Left kidney (tissue), 2 donors: ENCODE measurements around the gene SLC9A9. TPM values are rescaled to one million over a fixed set of nuclear protein-coding genes. Genes with fewer than 3 reads are reported as not detected.

Experiments used
- DNase-seq: peaks from one replicate; pipeline ENCODE4 v3.0.0-alpha.2; 2013
- polyA plus RNA-seq: library from polyadenylated mRNA; unstranded; fragments of 120-200 nt; gene quantifications from one replicate; pipeline ENCODE4 v1.2.1, GENCODE V29; 2013; ENCODE audit not compliant: insufficient read length

SLC9A9 gene
- polyA plus RNA-seq, 1 donor = 5.9 TPM

DNA sequence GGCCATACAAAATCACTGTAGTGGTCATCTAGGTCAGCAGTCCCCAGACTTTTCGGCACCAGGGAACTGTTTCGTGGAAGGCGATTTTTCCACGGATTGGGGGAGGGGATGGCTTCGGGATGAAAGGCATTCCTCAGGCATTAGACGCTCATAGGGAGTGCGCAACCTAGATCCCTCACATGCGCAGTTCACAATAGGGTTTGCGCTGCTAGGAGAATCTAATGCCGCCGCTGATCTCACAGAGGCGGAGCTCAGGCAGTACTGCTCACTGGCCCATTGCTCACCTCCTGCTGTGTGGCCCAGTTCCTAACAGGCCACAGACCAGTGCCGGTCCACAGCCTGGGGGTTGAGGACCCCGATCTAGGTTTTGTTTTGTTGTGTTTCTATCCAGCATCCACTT, 200.1 kb downstream of the SLC9A9 start:
- DNase-seq = no peak

DNA sequence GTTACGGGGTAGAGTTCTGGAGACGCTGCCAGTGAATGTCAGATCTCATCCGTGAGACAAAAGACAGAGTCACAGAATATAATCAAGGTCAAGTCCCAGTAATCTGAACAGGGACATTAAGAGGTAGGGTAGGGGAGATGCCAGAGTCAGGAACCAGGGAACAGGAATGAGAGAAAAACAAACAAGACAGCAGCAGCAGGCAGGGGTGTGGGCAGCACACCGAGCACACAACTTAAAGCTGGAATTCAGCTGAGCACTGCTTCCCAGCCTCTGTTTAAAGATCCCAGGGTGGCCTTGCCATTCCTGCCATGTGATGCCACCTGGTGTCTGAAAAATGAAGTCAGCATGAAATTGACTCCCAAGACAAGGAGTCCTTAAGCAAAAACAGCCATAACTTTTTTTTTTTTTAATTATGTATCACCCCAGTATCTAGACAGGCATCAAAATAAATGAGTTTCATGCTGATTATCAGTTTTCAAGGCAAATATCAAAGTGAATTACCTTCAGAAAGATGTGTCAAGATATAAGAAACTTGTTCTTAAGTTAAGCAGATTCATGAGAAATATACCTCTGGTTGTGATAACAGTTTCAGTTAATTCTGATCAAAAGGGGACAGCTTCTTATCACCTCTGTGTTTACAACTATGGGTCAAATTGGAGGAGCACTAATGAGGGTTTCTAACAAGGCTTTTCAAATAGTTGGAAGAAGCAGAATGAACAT, 203.7 kb downstream of the SLC9A9 start:
- DNase-seq = peak; percentile 78

DNA sequence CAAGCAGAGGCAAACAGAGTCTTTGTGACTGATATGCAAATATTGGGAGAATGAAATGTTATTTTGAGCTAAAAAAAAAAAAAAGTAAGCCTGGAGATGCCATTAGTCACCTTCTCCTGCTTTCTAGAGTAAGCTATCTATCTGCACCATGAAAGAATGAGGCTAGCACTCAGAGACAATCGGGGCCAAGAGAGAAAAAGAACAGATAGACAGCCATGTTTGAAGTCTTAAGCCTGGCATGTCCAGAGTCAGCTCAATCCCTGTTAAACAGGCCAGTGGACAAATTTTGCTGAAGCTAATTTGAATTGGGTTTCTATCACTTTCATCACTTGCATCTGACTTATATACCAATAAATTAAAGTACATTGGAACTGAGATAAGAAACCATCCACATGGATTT, 204.4 kb downstream of the SLC9A9 start:
- DNase-seq = no peak

DNA sequence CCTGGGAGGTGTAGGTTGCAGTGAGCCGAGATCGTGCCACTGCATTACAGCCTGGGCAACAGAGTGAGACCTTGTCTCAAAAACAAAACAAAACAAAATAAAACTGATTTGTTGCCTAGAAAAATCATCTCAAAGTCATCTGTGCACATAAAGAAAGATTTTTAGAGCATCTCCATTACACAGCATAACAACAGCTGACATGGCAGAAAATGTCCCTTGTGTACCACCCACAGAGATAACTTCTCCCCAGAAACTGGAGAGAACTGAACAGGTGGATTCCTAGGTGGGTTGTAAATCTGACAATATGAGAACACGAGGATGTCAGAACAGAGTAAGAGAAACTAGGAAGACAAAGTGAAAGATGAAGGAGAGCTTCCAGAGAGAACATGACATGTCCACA, 207.5 kb downstream of the SLC9A9 start:
- DNase-seq = no peak

DNA sequence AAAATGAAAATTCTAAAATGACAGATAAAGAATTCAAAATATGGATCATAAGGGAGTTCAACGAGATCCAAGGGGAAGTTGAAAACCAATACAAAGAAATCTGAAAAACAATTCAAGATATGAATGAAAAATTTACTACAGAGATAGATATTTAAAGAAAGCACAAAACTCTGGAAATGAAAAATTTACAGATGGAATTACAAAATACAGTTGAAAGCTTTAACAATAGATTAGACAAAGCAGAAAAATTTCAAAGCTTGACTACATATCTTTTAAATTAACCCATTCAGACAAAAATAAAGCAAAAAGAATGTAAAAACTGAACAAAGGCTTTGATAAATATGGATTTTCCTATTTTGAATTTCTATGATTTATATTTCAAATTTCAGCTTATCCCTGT, 211.1 kb downstream of the SLC9A9 start:
- no peak for DNase-seq

DNA sequence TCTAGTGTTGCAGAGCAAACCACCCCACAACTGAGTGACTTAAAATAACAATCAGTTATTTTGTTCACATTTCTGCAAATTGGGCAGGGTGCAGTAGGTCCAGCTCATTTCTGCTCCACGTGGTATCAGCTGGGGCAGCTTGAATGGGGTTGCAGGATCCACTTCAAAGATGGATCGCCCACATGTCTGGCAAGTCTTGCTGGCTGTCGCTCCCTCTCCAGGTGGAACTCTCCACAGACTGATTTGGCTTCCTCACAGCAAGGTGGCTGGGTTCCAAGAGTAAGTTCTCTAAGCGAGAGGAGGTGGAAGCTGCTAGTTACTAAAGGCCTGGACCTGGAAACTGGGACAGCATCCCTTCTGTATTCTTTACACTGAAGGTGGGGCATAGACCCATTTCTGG, 213.3 kb downstream of the SLC9A9 start:
- DNase-seq = no peak

DNA sequence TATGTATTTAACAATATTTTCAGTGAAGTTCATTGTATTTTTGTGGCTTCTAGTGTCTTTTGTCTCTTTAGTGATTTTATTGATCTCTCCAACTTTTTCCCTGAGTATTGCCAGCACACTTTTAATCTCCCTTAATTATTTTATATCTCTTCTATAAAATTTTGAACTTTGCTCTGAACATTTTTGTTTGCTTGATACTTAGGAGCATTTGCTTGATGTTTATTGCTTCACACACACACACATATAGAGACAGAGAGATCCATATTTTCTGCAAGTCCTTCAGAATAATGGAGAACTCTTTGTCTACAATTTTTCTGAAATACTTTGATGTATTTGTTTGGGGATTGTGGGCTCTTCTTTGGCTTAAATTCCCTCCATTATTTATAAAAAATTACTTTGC, 213.8 kb downstream of the SLC9A9 start:
- DNase-seq = no peak

DNA sequence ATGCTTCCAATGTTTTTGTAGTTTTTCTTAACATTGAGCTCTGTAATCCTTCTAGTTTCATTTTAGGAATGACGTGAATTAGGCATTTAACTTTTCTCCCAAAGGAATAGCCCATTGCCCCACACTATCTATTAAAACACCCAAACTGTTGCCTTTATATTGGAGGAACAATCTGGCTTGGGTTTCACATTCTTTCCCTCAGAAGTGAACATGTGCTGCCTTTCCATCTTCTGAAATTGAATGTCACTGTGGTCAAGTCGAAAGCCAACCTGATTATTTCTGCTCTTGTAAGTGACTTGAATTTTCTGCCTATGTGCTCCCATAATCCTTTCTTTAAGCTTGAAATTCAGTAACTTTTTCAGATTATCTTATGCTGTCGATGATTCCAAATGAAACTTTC, 214.5 kb downstream of the SLC9A9 start:
- no peak for DNase-seq

DNA sequence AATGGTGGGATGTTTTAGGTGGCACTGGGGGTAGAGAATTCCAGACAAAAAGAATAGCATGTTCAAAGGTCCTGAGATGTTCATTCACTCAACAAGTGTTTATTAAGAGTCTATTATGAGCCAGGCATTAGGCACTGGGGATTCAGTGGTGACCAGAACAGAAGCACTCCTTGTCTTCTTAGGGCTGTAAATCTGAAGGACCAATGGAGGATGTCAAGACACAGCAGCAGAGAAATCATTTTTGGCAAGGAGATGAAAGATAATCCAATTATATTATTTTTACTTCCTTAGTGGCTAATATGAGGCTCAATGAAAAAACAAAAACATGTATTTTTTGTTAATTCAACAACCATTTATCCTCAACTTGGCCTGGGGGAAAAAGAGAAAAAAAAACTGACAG, 218.5 kb downstream of the SLC9A9 start:
- no peak for DNase-seq

DNA sequence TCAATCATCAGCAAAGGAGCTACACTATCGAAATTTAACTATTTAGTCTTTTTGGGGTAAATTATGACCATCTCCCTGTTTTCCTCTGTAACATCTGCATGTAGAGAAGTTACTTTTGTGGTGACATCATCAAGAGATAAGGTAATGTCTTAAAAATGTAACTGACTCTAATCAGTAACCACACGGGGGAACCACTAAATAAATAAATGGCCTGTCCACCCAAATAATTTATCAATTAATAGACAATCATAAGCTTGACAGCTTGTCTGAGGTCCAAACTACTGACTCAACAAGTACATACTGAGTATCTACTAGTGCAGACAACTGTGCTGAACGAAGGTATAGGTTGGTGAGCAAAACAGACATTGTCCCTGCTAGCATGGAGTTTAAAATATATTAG, 219.3 kb downstream of the SLC9A9 start:
- no peak for DNase-seq

DNA sequence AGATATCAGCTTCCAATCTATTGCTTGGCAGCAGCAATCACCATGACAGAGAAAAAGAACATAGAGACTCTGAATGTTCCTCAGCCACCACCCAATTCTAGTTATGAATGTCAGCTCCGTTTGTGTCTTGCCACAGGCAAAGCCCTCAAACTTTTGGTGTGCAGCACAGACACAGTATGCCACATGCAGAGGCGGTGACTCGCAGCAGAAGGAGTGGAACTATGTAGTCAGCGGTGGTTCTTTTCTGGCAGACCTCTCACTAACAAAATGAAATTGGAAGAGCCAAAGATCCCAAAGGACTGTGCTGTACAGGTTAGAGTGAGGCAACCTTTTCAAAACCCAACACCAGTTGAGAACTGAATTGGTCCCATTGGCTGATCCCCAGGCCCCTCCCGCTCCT, 220.9 kb downstream of the SLC9A9 start:
- DNase-seq = no peak

DNA sequence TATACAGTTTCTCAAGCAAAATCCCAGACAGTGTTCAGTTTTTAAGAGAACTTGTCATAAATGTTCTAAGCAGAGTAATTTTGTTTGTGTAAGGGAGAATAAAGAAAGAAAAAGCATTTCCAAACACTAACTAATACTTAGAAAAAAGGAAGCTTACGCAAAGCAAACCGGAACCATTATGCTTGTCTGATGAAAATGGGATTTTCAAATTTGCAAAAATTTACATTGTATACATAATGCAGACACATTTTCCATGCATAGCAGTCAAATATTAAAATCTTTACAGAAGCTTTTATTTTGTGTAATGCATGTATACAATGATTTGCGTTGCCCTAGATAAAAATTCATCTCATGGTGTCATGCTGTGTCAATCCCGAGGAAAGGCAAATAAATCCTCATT, 229.0 kb downstream of the SLC9A9 start:
- DNase-seq = no peak

DNA sequence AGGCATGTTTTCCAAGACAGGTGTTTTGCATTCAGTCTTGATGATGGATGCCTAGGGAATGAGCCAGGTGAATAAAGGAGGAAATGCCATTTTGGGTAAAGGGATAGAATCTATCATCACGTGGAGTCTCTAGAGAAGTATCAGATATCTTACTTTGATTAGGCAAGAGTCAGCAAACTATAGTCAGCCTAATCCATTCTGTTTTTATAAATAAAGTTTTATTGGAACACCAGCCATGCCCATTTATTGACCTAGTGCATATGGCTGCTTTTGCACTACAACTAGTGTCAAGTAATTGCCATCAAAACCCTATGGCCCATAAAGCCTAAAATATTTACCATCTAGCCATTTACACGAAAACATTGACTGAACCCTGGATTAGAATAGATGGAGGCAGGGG, 231.2 kb downstream of the SLC9A9 start:
- DNase-seq = no peak

DNA sequence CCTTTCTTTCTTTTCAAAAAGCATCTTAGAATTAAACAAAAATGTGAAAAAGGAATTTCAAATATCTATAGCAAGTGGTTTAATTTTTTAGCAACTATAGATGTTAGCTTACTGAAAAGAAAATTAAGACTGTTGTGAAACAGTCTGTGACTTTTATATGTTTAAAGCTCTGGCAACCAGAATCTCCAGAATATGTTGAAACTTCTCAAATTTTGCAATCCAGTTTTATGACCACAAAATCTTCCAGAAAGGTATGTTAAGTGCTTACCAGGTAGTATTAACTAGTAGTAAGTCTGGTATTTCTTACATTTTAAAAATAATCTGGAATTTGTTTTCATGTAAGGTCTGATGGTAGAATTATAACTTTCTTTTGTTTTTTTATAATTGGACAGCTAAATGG, 235.0 kb downstream of the SLC9A9 start:
- no peak for DNase-seq

DNA sequence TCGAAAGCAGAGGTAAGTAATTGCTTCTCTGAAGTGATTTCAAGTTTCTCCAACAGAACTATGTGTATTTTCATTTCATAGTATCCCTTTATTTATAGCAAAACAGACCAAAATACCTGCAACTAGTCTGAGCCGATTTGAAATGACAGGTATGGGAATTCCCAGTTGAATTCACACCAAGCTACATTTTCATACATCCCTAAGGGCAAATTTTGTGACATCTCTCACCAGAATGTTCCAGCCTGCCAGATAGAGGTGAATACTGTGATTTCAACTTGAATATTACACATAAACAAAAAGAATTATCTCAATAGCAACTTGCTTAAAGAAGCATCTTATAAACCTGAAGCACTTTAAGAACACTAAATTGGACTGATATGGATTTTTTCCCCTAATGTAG, 235.7 kb downstream of the SLC9A9 start:
- no peak for DNase-seq

DNA sequence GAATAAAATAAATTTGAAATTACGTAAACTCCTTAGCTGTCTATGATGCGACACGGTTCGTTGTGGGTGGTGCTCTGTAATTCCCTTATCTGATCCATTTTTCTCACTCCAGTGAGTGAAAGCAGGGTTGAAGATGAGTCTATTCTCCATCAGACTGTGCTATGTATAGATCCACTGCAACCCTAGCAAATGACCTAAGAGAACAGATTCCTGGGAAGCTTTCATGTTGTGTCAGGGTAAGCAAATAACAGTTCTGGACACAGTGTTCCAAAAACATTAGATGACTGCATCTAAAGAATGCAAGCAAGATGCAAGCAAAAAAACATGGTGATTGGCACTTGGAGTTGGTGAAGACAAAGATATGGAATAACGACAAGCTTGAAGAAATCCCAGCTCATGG, 239.3 kb downstream of the SLC9A9 start:
- no peak for DNase-seq

DNA sequence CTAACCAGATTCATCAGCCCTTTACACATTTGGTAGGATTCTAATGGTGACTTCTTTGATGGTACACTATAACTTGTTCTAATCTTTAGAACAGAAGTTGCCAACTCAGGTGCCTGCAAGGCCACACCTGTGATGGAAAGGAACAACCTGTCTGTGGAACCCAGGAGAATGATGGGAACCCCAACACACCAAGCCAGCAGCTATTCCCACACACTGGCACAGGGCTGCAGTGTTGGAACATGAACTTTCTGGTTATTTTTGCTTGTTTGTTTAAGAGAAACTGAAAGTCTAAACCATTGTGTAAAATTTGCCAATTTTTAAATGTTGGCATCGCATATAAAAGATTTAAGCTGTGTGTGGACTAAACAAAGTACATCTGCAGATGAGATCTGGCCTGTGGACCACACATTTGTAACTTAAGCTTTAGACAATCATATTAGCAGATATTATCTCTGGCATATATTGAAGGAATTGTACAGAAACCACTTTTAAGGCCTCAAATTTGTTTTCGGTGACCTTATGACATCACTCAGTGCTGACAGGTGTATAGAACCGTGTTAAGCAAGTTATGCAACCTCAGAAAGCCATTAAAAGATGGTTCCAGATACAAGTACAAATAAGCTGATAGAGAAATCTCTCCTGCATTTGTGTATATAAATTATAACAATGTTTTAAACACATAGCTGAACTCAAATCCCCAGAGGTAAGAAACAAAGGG, 242.9 kb downstream of the SLC9A9 start:
- no peak for DNase-seq

DNA sequence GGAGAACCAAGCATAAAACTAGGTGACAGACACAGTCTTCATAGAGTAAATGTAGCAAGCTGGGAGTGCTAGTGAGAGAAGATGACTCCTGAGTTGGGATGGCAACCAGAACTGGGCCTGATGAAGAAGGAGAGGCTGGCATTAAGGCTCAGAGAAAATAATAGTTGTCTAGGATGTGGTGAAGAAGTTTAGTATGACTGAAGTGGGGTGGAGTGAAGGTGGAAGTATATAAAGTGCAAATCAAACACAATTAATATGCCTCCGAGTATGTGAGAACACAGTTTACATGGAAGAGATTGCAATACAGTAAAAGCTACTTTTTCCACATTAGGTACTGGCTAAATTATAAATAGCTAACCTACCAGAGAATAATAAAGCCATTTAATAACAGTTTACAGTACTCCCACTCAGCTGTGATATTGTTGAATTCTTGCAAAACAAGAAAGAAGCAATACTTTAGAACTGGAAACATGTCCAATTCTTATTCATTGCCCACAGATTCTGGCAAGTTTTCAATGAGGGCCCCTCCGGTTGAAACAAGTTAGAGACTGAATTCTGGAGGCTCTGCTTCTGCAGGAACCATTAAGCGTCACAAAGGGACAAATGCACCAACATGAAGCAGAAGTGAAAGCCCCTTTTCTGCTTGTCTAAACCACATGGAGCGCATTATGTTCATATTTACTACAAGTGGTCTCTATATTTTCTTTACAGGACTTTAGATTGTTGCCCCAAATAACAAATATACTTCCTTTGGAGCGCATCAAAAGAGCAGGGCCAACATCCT, 243.7 kb downstream of the SLC9A9 start:
- DNase-seq = no peak

DNA sequence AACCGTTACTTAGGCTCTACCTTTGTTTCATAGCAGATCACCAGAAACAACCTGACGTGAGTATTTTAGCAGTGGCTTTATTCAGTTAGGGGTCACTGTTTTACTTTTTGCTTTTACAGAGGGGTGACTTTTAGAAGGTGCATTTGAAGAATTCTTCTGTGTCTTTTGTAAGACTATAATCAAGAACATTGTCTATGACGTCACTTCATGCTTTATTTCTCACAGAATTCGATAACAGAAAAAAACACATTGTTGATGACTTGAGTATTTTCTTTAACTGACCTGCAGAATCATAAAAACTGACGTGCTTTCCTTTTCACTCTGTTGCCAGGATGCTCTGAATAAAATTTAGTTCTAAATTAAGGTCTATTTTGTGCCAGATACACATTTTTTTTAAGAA, 244.5 kb downstream of the SLC9A9 start:
- DNase-seq = no peak

DNA sequence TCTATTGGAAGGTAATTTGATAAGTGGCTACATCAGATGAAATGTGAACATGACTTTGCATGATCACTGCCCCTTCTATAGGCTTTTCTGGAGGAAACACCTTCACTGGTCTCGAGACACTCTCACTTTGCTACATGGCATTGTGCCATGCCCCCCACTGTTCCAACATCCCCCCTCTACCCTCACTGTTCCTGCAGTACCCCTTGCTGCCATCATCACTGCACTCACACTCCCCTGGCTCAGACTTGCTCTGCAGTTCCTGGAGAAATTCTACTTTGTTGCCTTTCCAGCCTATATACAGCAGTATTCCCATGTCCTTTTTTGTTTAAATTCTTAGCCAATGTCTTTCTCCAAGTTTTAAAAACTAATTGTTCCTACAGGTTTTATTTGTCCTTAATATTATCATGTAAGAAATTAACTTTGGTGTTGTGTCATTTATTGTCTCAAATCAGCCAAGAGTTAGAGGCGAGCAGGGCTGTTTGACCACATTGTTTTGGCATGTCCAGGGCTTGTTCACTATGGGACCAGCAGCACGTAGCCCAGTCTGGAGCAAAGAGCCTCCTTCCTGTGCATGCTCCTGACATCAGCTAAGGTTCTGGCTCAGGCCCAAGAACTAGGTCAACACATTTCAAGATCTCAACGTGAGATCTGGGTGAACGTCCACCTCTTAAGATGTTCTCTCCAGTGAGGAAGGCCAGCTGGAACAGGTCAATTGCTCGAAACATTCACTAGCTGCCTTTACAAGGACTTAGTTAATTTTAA, 246.4 kb downstream of the SLC9A9 start:
- no peak for DNase-seq

DNA sequence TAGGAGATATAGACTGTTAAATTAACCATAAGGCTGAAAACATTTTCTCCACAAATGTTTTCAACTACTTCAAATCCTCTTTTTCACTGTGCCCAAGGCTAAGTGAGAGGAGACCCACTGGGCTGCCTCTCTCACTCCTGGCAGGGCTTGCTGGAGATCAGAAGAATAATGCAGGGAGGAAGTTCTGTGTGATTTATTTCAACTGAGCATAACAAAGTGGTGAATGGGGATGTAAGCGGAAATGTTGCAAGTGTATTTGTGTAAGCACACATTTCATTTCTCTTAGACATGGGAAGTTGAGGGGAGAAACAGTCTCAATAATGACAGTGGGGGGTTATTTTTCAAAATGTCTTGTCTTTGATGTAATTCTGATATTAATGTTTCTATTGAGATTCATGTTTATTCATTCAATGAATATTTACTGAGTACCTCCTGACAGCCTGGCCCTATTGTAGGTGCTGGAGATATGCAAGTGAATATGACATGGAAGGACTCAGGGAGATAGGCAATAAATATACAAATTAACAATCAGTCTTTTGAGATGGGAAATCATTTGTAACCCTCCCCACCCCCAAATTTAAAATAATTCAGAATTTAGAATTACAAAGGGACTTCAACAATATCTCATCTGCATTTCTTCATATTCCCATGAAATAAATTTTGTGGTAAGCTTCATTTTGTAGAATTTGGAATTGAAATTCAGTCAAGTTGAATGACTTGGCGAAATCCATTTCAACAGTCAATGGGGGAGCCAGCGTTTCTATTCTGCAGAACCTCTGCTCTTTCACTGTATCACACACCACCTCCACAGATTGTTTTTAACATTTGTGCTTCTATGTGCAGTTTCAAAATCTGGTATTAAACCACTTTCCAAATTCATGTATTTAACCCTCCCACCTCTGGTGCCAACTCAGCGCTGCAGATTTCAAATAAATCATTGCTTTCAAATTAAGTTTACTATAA, 247.2 kb downstream of the SLC9A9 start:
- DNase-seq = no peak
